HEK293 (cell line): ENCODE data around the gene ACOX2.

Source experiments
- CTCF ChIA-PET: fragments of 350-600 bp; formaldehyde crosslinking; extraction: SDS; loops from one replicate; lab custom pipeline; 2021; ENCODE audit warnings: antibody characterized with exemption; lab: Yijun Ruan, JAX
- POLR2A ChIA-PET: fragments of 300-600 bp; formaldehyde crosslinking; extraction: SDS; loops from one replicate; lab custom pipeline; 2020; ENCODE audit warnings: antibody characterized with exemption, inconsistent platforms; lab: Yijun Ruan, JAX
- H3K27ac ChIP-seq: fragments of 200-500 bp; sonication (Bioruptor generic); 2 replicates; pipeline ENCODE4 v1.5.1; 2014; ENCODE audit warnings: low read depth, low read length, control low read depth, inconsistent platforms; ENCODE audit errors: extremely low read depth
- H3K36me3 ChIP-seq, 2 experiments: fragments of 200-500 bp in 1 of 2; sonication (Bioruptor generic) in 1 of 2; 1 replicate in 1 of 2; 2 replicates in 1 of 2; pipeline ENCODE4 v1.5.1; 2014 to 2017; ENCODE audit warnings: inconsistent platforms in 2 of 2, low read length in 2 of 2; ENCODE audit not compliant: control insufficient read depth in 2 of 2, insufficient read depth in 1 of 2
- H3K4me1 ChIP-seq: fragments of 200-500 bp; sonication (Bioruptor generic); 2 replicates; pipeline ENCODE4 v1.5.1; 2014; ENCODE audit warnings: mild to moderate bottlenecking, low read length, inconsistent platforms; ENCODE audit not compliant: control insufficient read depth, insufficient read depth
- H3K4me3 ChIP-seq: 2 replicates; pipeline ENCODE4 v1.5.1; 2011; ENCODE audit warnings: low read depth, mild to moderate bottlenecking, control low read depth, low read length, moderate library complexity
- H3K9me3 ChIP-seq: fragments of 200-500 bp; sonication (Bioruptor generic); 2 replicates; pipeline ENCODE4 v1.5.1; 2014; ENCODE audit warnings: low read depth, low read length, inconsistent platforms; ENCODE audit not compliant: control insufficient read depth, insufficient read depth
- BCL11A ChIP-seq: fragments of 450-650 bp; formaldehyde crosslinking; IDR thresholded peaks from 2 replicates; pipeline ENCODE4 v1.5.1; 2016; ENCODE audit warnings: low read depth, missing biosample characterization, missing genetic modification characterization
- GFI1B ChIP-seq: fragments of 450-650 bp; formaldehyde crosslinking; IDR thresholded peaks from 2 replicates; pipeline ENCODE4 v1.5.1; 2016; ENCODE audit warnings: missing biosample characterization, missing genetic modification characterization
- PRDM1 ChIP-seq: fragments of 450-650 bp; formaldehyde crosslinking; IDR thresholded peaks from 2 replicates; pipeline ENCODE4; 2016; ENCODE audit warnings: missing biosample characterization, missing genetic modification characterization
- SALL2 ChIP-seq: fragments of 450-650 bp; formaldehyde crosslinking; IDR thresholded peaks from 2 replicates; pipeline ENCODE4 v1.5.0; 2017; ENCODE audit warnings: missing biosample characterization, mild to moderate bottlenecking, missing genetic modification characterization, borderline replicate concordance
- SCRT1 ChIP-seq: fragments of 450-650 bp; formaldehyde crosslinking; IDR thresholded peaks from 2 replicates; pipeline ENCODE4 v1.5.1; 2016; ENCODE audit warnings: missing biosample characterization, missing genetic modification characterization, borderline replicate concordance
- SCRT2 ChIP-seq: fragments of 450-650 bp; formaldehyde crosslinking; IDR thresholded peaks from 2 replicates; pipeline ENCODE4 v1.5.1; 2016; ENCODE audit warnings: missing biosample characterization, missing genetic modification characterization
- ZFHX2 ChIP-seq: fragments of 450-650 bp; formaldehyde crosslinking; conservative IDR thresholded peaks from 2 replicates; pipeline ENCODE4 v1.5.1; 2016; ENCODE audit warnings: missing biosample characterization, missing genetic modification characterization
- ZFP69B ChIP-seq: fragments of 450-650 bp; formaldehyde crosslinking; IDR thresholded peaks from 2 replicates; pipeline ENCODE4 v1.5.1; 2016; ENCODE audit warnings: missing biosample characterization, missing genetic modification characterization
- ZNF146 ChIP-seq: fragments of 450-650 bp; formaldehyde crosslinking; IDR thresholded peaks from 2 replicates; pipeline ENCODE4 v1.5.1; 2016; ENCODE audit warnings: missing biosample characterization, missing genetic modification characterization
- ZNF184 ChIP-seq: fragments of 450-650 bp; IDR thresholded peaks from 2 replicates; pipeline ENCODE4 v1.5.1; 2018; ENCODE audit warnings: missing biosample characterization, mild to moderate bottlenecking, missing genetic modification characterization
- ZNF274 ChIP-seq, 2 experiments: fragments of 200-500 bp in 1 of 2; fragments of 450-650 bp in 1 of 2; sonication (Bioruptor generic) in 1 of 2; formaldehyde crosslinking in 1 of 2; IDR thresholded peaks; 2 replicates each; pipeline versions ENCODE4 v1.5.1 to v1.6.1; 2014 to 2016; ENCODE audit warnings: borderline replicate concordance in 1 of 2, inconsistent platforms in 1 of 2, low read length in 1 of 2, missing biosample characterization in 1 of 2, missing genetic modification characterization in 1 of 2
- ZNF404 ChIP-seq: fragments of 450-650 bp; formaldehyde crosslinking; IDR thresholded peaks from 2 replicates; pipeline ENCODE4 v1.5.1; 2017; ENCODE audit warnings: missing biosample characterization, missing genetic modification characterization
- ZNF433 ChIP-seq: fragments of 450-650 bp; formaldehyde crosslinking; IDR thresholded peaks from 2 replicates; pipeline ENCODE4 v1.5.1; 2016; ENCODE audit warnings: missing biosample characterization, missing genetic modification characterization, low read depth
- ZNF510 ChIP-seq: fragments of 450-650 bp; formaldehyde crosslinking; IDR thresholded peaks from 2 replicates; pipeline ENCODE4 v1.5.1; 2018; ENCODE audit warnings: mild to moderate bottlenecking, missing genetic modification characterization, missing biosample characterization; ENCODE audit not compliant: insufficient replicate concordance
- ZNF664 ChIP-seq: fragments of 450-650 bp; formaldehyde crosslinking; IDR thresholded peaks from 2 replicates; pipeline ENCODE4 v1.5.1; 2016; ENCODE audit warnings: missing biosample characterization, missing genetic modification characterization
- TF ChIP-seq, protein P1 (sequence below): fragments of 450-650 bp; formaldehyde crosslinking; IDR thresholded peaks from 2 replicates; pipeline ENCODE4 v1.5.1; 2016; ENCODE audit warnings: missing biosample characterization, missing genetic modification characterization
- TF ChIP-seq, protein P2 (sequence below): fragments of 450-650 bp; formaldehyde crosslinking; IDR thresholded peaks from 2 replicates; pipeline ENCODE4 v1.5.1; 2016; ENCODE audit warnings: missing biosample characterization, missing genetic modification characterization
- TF ChIP-seq, protein P3 (sequence below): fragments of 450-650 bp; formaldehyde crosslinking; IDR thresholded peaks from 2 replicates; pipeline ENCODE4 v1.5.1; 2016; ENCODE audit warnings: missing biosample characterization, missing genetic modification characterization, low read depth
- TF ChIP-seq, protein P4 (sequence below): fragments of 450-650 bp; formaldehyde crosslinking; IDR thresholded peaks from 2 replicates; pipeline ENCODE4 v1.5.1; 2016; ENCODE audit warnings: missing biosample characterization, missing genetic modification characterization, borderline replicate concordance

The ACOX2 gene

DNA sequence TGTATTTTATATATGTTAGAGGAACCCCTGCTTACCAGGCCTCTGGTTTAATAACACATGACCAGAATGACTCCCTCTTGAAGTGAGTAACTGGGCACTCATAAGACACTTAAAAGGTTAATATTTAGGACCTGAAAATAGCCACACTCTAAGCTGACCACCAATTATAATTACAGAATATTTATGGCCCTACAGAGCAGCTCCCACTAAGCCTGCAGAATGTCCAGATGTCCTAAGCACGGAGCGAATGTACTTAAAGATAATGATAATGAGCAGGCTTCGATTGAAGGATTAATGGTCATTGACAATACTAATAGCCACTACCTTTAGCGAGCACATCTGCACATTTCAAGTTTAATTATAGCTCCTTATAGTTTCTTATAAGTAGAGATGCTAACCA, 67.9 kb downstream of the ACOX2 start:
- Histone ChIP-seq H3K27ac (no peak overlapping the region), H3K4me1 (peaks cover 11% of the 10 kb centered on the region), H3K36me3 (no peaks in the 10 kb centered on the region), H3K9me3 (no peaks in the 10 kb centered on the region), H3K4me3 (no peak overlapping the region)
- POLR2A ChIA-PET: no interaction called here
- TF ChIP-seq, protein P1, sequence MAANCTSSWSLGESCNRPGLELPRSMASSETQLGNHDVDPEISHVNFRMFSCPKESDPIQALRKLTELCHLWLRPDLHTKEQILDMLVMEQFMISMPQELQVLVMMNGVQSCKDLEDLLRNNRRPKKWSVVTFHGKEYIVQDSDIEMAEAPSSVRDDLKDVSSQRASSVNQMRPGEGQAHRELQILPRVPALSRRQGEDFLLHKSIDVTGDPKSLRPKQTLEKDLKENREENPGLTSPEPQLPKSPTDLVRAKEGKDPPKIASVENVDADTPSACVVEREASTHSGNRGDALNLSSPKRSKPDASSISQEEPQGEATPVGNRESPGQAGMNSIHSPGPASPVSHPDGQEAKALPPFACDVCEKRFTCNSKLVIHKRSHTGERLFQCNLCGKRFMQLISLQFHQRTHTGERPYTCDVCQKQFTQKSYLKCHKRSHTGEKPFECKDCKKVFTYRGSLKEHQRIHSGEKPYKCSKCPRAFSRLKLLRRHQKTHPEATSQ: no peak
- TF ChIP-seq, protein P2, sequence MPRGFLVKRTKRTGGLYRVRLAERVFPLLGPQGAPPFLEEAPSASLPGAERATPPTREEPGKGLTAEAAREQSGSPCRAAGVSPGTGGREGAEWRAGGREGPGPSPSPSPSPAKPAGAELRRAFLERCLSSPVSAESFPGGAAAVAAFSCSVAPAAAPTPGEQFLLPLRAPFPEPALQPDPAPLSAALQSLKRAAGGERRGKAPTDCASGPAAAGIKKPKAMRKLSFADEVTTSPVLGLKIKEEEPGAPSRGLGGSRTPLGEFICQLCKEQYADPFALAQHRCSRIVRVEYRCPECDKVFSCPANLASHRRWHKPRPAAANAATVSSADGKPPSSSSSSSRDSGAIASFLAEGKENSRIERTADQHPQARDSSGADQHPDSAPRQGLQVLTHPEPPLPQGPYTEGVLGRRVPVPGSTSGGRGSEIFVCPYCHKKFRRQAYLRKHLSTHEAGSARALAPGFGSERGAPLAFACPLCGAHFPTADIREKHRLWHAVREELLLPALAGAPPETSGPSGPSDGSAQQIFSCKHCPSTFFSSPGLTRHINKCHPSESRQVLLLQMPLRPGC (tag by site-specific recombination): no peak
- no peak for TF ChIP-seq GFI1B (tag by site-specific recombination)
- no peak for TF ChIP-seq SALL2 (tag by site-specific recombination)
- TF ChIP-seq ZNF274 (IDR thresholded peaks at IDR 0.05; ENCODE audit: low read length): no peak
- TF ChIP-seq ZNF274 (tag by site-specific recombination; IDR thresholded peaks at IDR 0.05; ENCODE audit: borderline replicate concordance): no peak
- TF ChIP-seq BCL11A (tag by site-specific recombination): no peak
- no peak for TF ChIP-seq ZNF146
- no peak for TF ChIP-seq ZNF433 (tag by site-specific recombination)
- no peak for TF ChIP-seq ZNF664 (tag by site-specific recombination)
- TF ChIP-seq ZNF404 (tag by site-specific recombination): no peak
- no peak for TF ChIP-seq ZFP69B (tag by site-specific recombination)
- TF ChIP-seq, protein P3, sequence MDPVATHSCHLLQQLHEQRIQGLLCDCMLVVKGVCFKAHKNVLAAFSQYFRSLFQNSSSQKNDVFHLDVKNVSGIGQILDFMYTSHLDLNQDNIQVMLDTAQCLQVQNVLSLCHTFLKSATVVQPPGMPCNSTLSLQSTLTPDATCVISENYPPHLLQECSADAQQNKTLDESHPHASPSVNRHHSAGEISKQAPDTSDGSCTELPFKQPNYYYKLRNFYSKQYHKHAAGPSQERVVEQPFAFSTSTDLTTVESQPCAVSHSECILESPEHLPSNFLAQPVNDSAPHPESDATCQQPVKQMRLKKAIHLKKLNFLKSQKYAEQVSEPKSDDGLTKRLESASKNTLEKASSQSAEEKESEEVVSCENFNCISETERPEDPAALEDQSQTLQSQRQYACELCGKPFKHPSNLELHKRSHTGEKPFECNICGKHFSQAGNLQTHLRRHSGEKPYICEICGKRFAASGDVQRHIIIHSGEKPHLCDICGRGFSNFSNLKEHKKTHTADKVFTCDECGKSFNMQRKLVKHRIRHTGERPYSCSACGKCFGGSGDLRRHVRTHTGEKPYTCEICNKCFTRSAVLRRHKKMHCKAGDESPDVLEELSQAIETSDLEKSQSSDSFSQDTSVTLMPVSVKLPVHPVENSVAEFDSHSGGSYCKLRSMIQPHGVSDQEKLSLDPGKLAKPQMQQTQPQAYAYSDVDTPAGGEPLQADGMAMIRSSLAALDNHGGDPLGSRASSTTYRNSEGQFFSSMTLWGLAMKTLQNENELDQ (tag by site-specific recombination): no peak
- TF ChIP-seq PRDM1 (tag by site-specific recombination): no peak
- TF ChIP-seq ZFHX2 (tag by site-specific recombination): no peak
- CTCF ChIA-PET: no interaction called here

DNA sequence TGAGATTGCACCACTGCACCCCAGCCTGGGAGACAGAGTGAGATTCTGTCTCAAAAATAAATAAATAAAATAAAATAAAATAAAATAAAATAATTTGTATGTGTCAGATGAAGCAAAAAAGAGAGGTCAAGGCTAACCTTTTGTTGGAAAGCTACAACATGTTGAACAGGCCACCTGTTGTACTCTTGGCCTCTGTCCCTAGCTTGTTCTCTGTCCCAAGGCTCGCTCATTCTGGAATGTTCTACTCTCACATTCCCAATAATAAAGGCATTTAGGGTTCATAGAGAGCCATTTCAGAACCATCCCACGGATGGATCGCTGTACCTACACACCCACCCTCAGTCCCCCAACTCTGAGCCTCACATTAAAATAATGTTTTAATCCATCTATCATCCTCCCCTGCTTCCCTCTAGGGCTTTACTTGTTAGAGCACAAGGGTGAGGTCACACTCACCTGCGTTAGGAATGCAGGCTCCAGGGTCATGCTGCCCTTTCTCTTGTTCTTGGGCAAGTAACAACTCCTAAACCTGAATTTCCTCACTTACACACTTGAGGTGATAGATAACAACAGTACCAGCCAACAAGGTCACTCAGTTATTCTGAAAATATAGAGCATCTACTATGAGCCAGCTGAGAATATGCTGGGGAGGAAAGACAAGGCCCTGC, 70.0 kb downstream of the ACOX2 start:
- Histone ChIP-seq H3K4me3 (no peak overlapping the region), H3K4me1 (peaks cover 9% of the 10 kb centered on the region), H3K36me3 (no peaks in the 10 kb centered on the region), H3K27ac (no peak overlapping the region), H3K9me3 (no peaks in the 10 kb centered on the region)
- ChIA-PET POLR2A (no interaction called here), CTCF (interaction anchor here (1.4 kb wide), 1 partner anchor 26 kb away, joined by 4 read pairs; no protein-coding TSS in a partner anchor)
- TF ChIP-seq ZNF184 (tag by site-specific recombination) (no peak), SCRT1 (tag by site-specific recombination) (peak; percentile 59; the same call in 1 of the 2 replicates), SCRT2 (tag by site-specific recombination) (peak; percentile 67), ZNF510 (tag by site-specific recombination) (no peak)
- TF ChIP-seq, protein P4, sequence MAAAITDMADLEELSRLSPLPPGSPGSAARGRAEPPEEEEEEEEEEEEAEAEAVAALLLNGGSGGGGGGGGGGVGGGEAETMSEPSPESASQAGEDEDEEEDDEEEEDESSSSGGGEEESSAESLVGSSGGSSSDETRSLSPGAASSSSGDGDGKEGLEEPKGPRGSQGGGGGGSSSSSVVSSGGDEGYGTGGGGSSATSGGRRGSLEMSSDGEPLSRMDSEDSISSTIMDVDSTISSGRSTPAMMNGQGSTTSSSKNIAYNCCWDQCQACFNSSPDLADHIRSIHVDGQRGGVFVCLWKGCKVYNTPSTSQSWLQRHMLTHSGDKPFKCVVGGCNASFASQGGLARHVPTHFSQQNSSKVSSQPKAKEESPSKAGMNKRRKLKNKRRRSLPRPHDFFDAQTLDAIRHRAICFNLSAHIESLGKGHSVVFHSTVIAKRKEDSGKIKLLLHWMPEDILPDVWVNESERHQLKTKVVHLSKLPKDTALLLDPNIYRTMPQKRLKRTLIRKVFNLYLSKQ (tag by site-specific recombination): no peak
